ENCODE data around the gene GOT2.

DNA sequence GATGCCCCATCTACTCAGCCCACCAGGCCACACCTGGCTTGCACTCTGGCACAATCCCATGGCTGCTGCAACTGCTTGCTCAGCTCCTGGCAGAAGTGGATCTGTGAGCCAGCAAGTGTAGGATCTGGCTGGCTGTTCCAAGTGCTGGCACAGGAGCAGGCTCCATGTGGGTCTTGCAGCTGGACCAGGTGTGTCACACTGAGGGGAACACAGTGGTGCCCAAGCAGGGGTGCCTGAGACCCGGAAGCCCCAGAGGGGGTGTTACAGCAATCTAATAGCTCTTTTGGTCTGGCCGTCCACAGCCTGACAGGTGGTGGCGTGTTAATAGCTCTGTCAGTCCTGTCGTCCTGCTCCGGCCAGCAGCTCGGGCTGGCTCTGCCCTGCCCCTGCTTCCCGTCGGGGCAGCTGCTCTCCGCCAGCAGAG, 19.6 kb upstream of the GOT2 start:
- TF ChIP-seq, protein P1, sequence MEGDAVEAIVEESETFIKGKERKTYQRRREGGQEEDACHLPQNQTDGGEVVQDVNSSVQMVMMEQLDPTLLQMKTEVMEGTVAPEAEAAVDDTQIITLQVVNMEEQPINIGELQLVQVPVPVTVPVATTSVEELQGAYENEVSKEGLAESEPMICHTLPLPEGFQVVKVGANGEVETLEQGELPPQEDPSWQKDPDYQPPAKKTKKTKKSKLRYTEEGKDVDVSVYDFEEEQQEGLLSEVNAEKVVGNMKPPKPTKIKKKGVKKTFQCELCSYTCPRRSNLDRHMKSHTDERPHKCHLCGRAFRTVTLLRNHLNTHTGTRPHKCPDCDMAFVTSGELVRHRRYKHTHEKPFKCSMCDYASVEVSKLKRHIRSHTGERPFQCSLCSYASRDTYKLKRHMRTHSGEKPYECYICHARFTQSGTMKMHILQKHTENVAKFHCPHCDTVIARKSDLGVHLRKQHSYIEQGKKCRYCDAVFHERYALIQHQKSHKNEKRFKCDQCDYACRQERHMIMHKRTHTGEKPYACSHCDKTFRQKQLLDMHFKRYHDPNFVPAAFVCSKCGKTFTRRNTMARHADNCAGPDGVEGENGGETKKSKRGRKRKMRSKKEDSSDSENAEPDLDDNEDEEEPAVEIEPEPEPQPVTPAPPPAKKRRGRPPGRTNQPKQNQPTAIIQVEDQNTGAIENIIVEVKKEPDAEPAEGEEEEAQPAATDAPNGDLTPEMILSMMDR (IDR thresholded peaks at IDR 0.05) = no peak
- TF ChIP-seq POLR2AphosphoS5 (IDR thresholded peaks at IDR 0.05) (no peak), POLR2A (IDR thresholded peaks at IDR 0.05) (no peak)

All from prostate gland (tissue), 2 donors.